ENCODE results near the gene RCAN2. TPM values are rescaled to one million over a fixed set of nuclear protein-coding genes. Genes with fewer than 3 reads are reported as not detected.

RCAN2 gene
- total and polyA plus RNA-seq, 12 donors = 2.3 to 14.4 (median 6.5) TPM

- WGBS, 4 donors = 87 to 100% (median 91%) methylated on average over 2 of the region's 2 CpGs
- Histone ChIP-seq H3K4me3 (no peak overlapping the region), H3K4me1 (replicated peaks in 1 of 2) (peaks cover 0 to 17% of the 10 kb centered on the region in 2 donors), H3K27me3 (no peaks in the 10 kb centered on the region), H3K9me3 (replicated peaks in 1 of 3) (no peaks in the 10 kb centered on the region), H3K36me3 (replicated peaks in 1 of 2) (no peaks in the 10 kb centered on the region), H3K27ac (no peak overlapping the region)
- intact Hi-C loops (cut with DNase I) = no loop called here
- no peak for TF ChIP-seq CTCF (IDR thresholded peaks at IDR 0.05)
- TF ChIP-seq POLR2A (IDR thresholded peaks at IDR 0.05) = no peak
- DNase-seq = no peak
Measured at GRCh38 chr6:46287043-46287442, 204.2 kb downstream of the RCAN2 start.

- no peaks in the 10 kb centered on the region for H3K36me3 ChIP-seq (replicated peaks in 1 of 2)
- H3K27me3 ChIP-seq = no peaks in the 10 kb centered on the region
- H3K4me3 ChIP-seq = no peak overlapping the region
- no peaks in the 10 kb centered on the region for H3K4me1 ChIP-seq (replicated peaks in 1 of 2)
- no peak overlapping the region for H3K27ac ChIP-seq
- intact Hi-C loops (cut with DNase I) = no loop called here
- TF ChIP-seq CTCF (IDR thresholded peaks at IDR 0.05) (no peak), POLR2A (IDR thresholded peaks at IDR 0.05) (no peak)
- no peaks in the 10 kb centered on the region for H3K9me3 ChIP-seq (replicated peaks in 1 of 3)
- no peak for DNase-seq
- 69 to 76% (median 72%) methylated on average over 2 of the region's 2 CpGs for WGBS, 4 donors
Measured at GRCh38 chr6:46284475-46284874, 206.8 kb downstream of the RCAN2 start.

- H3K4me1 ChIP-seq (replicated peaks in 1 of 2) = peaks cover 0 to 5% of the 10 kb centered on the region in 2 donors
- 84 to 94% (median 90%) methylated on average over 2 of the region's 2 CpGs for WGBS, 4 donors
- intact Hi-C loops (cut with DNase I) = no loop called here
- H3K9me3 ChIP-seq (replicated peaks in 1 of 3) = no peaks in the 10 kb centered on the region
- H3K27me3 ChIP-seq = no peaks in the 10 kb centered on the region
- H3K36me3 ChIP-seq (replicated peaks in 1 of 2) = no peaks in the 10 kb centered on the region
- no peak for DNase-seq
- no peak overlapping the region for H3K27ac ChIP-seq
- no peak overlapping the region for H3K4me3 ChIP-seq
- TF ChIP-seq POLR2A (IDR thresholded peaks at IDR 0.05) (no peak), CTCF (IDR thresholded peaks at IDR 0.05) (no peak)
Measured at GRCh38 chr6:46281110-46281509, 210.1 kb downstream of the RCAN2 start.

GRCh38 chr6:46279874-46280273 lies 211.4 kb downstream of the RCAN2 start:
- DNase-seq = no peak
- intact Hi-C loops (cut with DNase I) = no loop called here

More at GRCh38 chr6:46279874-46280273, 211.4 kb downstream of the RCAN2 start:
- H3K4me1 ChIP-seq (replicated peaks in 1 of 2) = peaks cover 0 to 5% of the 10 kb centered on the region in 2 donors
- no peak overlapping the region for H3K27ac ChIP-seq
- H3K9me3 ChIP-seq (replicated peaks in 1 of 3) = no peaks in the 10 kb centered on the region
- H3K36me3 ChIP-seq (replicated peaks in 1 of 2) = no peaks in the 10 kb centered on the region
- H3K4me3 ChIP-seq = no peak overlapping the region
- TF ChIP-seq CTCF (IDR thresholded peaks at IDR 0.05) = no peak
- TF ChIP-seq POLR2A (IDR thresholded peaks at IDR 0.05) = no peak
- H3K27me3 ChIP-seq = no peaks in the 10 kb centered on the region

Data from adrenal gland (tissue), 12 donors.